ENCODE measurements around the gene PLAU. TPM values are rescaled to one million over a fixed set of nuclear protein-coding genes. Genes with fewer than 3 reads are reported as not detected.

PLAU gene
- total RNA-seq, 2 experiments from 2014 or later = not detected

DNA sequence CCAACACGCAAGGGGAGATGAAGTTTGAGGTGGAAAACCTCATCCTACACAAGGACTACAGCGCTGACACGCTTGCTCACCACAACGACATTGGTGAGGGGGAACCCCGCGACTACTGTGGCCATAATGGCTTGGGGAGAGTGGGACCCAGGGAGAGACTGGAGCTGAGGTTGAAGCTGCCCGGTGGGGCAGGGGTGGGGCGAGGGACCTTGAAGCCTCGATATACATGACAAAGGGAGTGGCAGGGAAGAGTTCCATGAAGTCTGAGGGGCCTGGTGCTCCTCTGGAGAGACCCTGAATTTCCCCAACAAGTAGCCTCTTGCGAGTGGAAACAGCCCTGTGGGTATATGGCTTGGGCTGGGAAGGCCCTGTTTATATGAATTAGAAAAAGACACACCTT, 3.1 kb downstream of the PLAU start:
- H3K9me3 Mint-ChIP-seq = no peaks in the 10 kb centered on the region
- CTCF ChIA-PET = no interaction called here
- no peak overlapping the region for H3K4me3 Mint-ChIP-seq
- H3K9me3 ChIP-seq (ENCODE audit: control insufficient read depth in 1 of 2, insufficient read depth in 1 of 2, low read length in 2 of 2) = peaks cover 0 to 10% of the 10 kb centered on the region in 2 experiments
- intact Hi-C loops (cut with DNase I, micrococcal nuclease) = no loop called here
- no peaks in the 10 kb centered on the region for H3K36me3 Mint-ChIP-seq (ENCODE audit: low read depth)
- H3K27ac Mint-ChIP-seq = no peak overlapping the region
- POLR2A ChIA-PET = no interaction called here
- DNase-seq = no peak
- H3K4me3 ChIP-seq (ENCODE audit: low read length) = no peak overlapping the region
- no peak for ATAC-seq (ENCODE audit: poor library complexity)
- H3K27me3 Mint-ChIP-seq = peaks cover 64% of the 10 kb centered on the region
- H3K36me3 ChIP-seq (ENCODE audit: insufficient read depth, low read length) = no peaks in the 10 kb centered on the region
- peaks cover 24% of the 10 kb centered on the region for H3K4me1 Mint-ChIP-seq (ENCODE audit: low read depth)
- TF ChIP-seq, protein P1, sequence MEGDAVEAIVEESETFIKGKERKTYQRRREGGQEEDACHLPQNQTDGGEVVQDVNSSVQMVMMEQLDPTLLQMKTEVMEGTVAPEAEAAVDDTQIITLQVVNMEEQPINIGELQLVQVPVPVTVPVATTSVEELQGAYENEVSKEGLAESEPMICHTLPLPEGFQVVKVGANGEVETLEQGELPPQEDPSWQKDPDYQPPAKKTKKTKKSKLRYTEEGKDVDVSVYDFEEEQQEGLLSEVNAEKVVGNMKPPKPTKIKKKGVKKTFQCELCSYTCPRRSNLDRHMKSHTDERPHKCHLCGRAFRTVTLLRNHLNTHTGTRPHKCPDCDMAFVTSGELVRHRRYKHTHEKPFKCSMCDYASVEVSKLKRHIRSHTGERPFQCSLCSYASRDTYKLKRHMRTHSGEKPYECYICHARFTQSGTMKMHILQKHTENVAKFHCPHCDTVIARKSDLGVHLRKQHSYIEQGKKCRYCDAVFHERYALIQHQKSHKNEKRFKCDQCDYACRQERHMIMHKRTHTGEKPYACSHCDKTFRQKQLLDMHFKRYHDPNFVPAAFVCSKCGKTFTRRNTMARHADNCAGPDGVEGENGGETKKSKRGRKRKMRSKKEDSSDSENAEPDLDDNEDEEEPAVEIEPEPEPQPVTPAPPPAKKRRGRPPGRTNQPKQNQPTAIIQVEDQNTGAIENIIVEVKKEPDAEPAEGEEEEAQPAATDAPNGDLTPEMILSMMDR (IDR thresholded peaks at IDR 0.05) = no peak
- H3K27ac ChIP-seq (ENCODE audit: low read depth in 1 of 2, low read length in 2 of 2) = no peak overlapping the region
- peaks cover 26% of the 10 kb centered on the region for H3K4me1 ChIP-seq (ENCODE audit: insufficient read depth, low read length)
- H3K27me3 ChIP-seq (ENCODE audit: control insufficient read depth in 1 of 2, insufficient read depth in 2 of 2, low read length in 2 of 2) = peaks cover 24 to 42% of the 10 kb centered on the region in 2 experiments

DNA sequence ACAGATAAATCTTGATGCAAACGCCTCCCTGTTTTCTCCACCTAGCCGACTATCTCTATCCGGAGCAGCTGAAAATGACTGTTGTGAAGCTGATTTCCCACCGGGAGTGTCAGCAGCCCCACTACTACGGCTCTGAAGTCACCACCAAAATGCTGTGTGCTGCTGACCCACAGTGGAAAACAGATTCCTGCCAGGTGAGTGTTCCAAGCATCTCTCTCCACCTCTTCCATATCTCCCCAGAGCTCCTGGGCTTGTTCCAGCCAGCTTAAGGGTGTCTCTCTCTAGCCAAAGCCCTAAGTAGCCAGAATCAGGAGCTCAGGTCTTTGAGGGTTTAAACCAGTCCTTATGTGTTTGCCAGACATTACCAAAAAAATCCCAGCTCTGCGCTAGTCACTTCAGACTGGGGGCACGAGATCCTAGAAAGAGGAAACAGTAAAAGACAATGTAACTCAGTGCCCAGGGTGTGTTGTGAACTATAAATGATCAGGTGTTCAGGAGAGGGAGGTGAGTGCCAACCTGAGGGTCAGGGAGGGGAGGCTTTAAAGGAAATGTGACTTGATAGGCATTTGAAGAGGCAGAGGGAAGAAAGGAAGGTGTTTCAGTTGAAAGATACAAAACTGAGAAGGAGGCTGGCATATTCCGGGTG, 4.4 kb downstream of the PLAU start:
- ATAC-seq (ENCODE audit: poor library complexity) (no peak), DNase-seq (no peak)
- Mint-ChIP-seq H3K36me3 (ENCODE audit: low read depth) (no peaks in the 10 kb centered on the region), H3K27me3 (peaks cover 51% of the 10 kb centered on the region), H3K9me3 (no peaks in the 10 kb centered on the region), H3K4me3 (no peak overlapping the region), H3K4me1 (ENCODE audit: low read depth) (peaks cover 21% of the 10 kb centered on the region), H3K27ac (no peak overlapping the region)
- TF ChIP-seq, protein P1 (IDR thresholded peaks at IDR 0.05) = no peak
- ChIA-PET CTCF (no interaction called here), POLR2A (no interaction called here)
- H3K36me3 ChIP-seq (ENCODE audit: insufficient read depth, low read length) = no peaks in the 10 kb centered on the region
- peaks cover 25% of the 10 kb centered on the region for H3K4me1 ChIP-seq (ENCODE audit: insufficient read depth, low read length)
- no peak overlapping the region for H3K27ac ChIP-seq (ENCODE audit: low read depth in 1 of 2, low read length in 2 of 2)
- peaks cover 0 to 17% of the 10 kb centered on the region in 2 experiments for H3K9me3 ChIP-seq (ENCODE audit: control insufficient read depth in 1 of 2, insufficient read depth in 1 of 2, low read length in 2 of 2)
- intact Hi-C loops (cut with DNase I, micrococcal nuclease) = no loop called here
- H3K4me3 ChIP-seq (ENCODE audit: low read length) = no peak overlapping the region
- peaks cover 16 to 31% of the 10 kb centered on the region in 2 experiments for H3K27me3 ChIP-seq (ENCODE audit: control insufficient read depth in 1 of 2, insufficient read depth in 2 of 2, low read length in 2 of 2)

DNA sequence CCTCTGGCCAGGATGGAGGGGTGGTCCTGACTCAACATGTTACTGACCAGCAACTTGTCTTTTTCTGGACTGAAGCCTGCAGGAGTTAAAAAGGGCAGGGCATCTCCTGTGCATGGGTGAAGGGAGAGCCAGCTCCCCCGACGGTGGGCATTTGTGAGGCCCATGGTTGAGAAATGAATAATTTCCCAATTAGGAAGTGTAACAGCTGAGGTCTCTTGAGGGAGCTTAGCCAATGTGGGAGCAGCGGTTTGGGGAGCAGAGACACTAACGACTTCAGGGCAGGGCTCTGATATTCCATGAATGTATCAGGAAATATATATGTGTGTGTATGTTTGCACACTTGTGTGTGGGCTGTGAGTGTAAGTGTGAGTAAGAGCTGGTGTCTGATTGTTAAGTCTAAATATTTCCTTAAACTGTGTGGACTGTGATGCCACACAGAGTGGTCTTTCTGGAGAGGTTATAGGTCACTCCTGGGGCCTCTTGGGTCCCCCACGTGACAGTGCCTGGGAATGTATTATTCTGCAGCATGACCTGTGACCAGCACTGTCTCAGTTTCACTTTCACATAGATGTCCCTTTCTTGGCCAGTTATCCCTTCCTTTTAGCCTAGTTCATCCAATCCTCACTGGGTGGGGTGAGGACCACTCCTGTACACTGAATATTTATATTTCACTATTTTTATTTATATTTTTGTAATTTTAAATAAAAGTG, 6.0 kb downstream of the PLAU start:
- Mint-ChIP-seq H3K9me3 (no peaks in the 10 kb centered on the region), H3K27me3 (peaks cover 40% of the 10 kb centered on the region), H3K4me1 (ENCODE audit: low read depth) (peaks cover 18% of the 10 kb centered on the region), H3K27ac (no peak overlapping the region), H3K36me3 (ENCODE audit: low read depth) (no peaks in the 10 kb centered on the region), H3K4me3 (no peak overlapping the region)
- H3K27me3 ChIP-seq (ENCODE audit: control insufficient read depth in 1 of 2, insufficient read depth in 2 of 2, low read length in 2 of 2) = peaks cover 7 to 18% of the 10 kb centered on the region in 2 experiments
- no peak overlapping the region for H3K27ac ChIP-seq (ENCODE audit: low read depth in 1 of 2, low read length in 2 of 2)
- ChIA-PET CTCF (interaction anchor here (1.7 kb wide), 1 partner anchor 31 kb away, joined by 3 read pairs; no protein-coding TSS in a partner anchor), POLR2A (no interaction called here)
- ATAC-seq (ENCODE audit: poor library complexity) (no peak), DNase-seq (no peak)
- no peak overlapping the region for H3K4me3 ChIP-seq (ENCODE audit: low read length)
- peaks cover 25% of the 10 kb centered on the region for H3K4me1 ChIP-seq (ENCODE audit: insufficient read depth, low read length)
- intact Hi-C loops (cut with DNase I, micrococcal nuclease) = no loop called here
- TF ChIP-seq, protein P1 (IDR thresholded peaks at IDR 0.05) = no peak
- H3K36me3 ChIP-seq (ENCODE audit: insufficient read depth, low read length) = no peaks in the 10 kb centered on the region
- H3K9me3 ChIP-seq (ENCODE audit: control insufficient read depth in 1 of 2, insufficient read depth in 1 of 2, low read length in 2 of 2) = peaks cover 0 to 14% of the 10 kb centered on the region in 2 experiments
